Smooth muscle cell (in vitro differentiated cells): ENCODE results near the gene CIITA. TPM values are rescaled to one million over a fixed set of nuclear protein-coding genes. Genes with fewer than 3 reads are reported as not detected.

Source experiments
- DNase-seq: peaks from one replicate; lab custom pipeline; 2025; ENCODE audit not compliant: unreplicated experiment; lab: John Stamatoyannopoulos, UW
- H2AFZ ChIP-seq: fragments of 200-600 bp; sonication (generic); 2 replicates; pipeline ENCODE4 v1.6.0; 2016; ENCODE audit warnings: antibody characterized with exemption, low read depth, mild to moderate bottlenecking
- H3F3A ChIP-seq: fragments of 200-600 bp; sonication (generic); 2 replicates; pipeline ENCODE4 v1.6.0; 2017; ENCODE audit warnings: antibody characterized with exemption, low read depth
- H3K27ac ChIP-seq: fragments of 200-600 bp; sonication (generic); 2 replicates; pipeline ENCODE4 v1.5.1; 2016; ENCODE audit warnings: low read depth, mild to moderate bottlenecking
- H3K27me3 ChIP-seq: fragments of 200-600 bp; sonication (generic); 2 replicates; pipeline ENCODE4 v1.6.1; 2016; ENCODE audit warnings: low read depth, mild to moderate bottlenecking
- H3K36me3 ChIP-seq: fragments of 200-600 bp; sonication (generic); 2 replicates; pipeline ENCODE4 v1.5.1; 2016; ENCODE audit warnings: low read depth
- H3K4me1 ChIP-seq: fragments of 200-600 bp; sonication (generic); 2 replicates; pipeline ENCODE4 v1.5.1; 2016; ENCODE audit warnings: low read depth
- H3K4me2 ChIP-seq: fragments of 200-600 bp; sonication (generic); 2 replicates; pipeline ENCODE4 v1.6.0; 2016; ENCODE audit warnings: mild to moderate bottlenecking
- H3K4me3 ChIP-seq: fragments of 200-600 bp; sonication (generic); 2 replicates; pipeline ENCODE4 v1.5.1; 2016; ENCODE audit warnings: mild to moderate bottlenecking
- H3K79me2 ChIP-seq: fragments of 200-600 bp; sonication (generic); 2 replicates; pipeline ENCODE4 v1.6.0; 2016; ENCODE audit warnings: low read depth, mild to moderate bottlenecking
- H3K9ac ChIP-seq: fragments of 200-600 bp; sonication (generic); 2 replicates; pipeline ENCODE4 v1.6.0; 2016; ENCODE audit warnings: low read depth
- H3K9me3 ChIP-seq: fragments of 200-600 bp; sonication (generic); replicated peaks from 2 replicates; pipeline ENCODE4 v1.5.1; 2016; ENCODE audit warnings: low read depth
- H4K20me1 ChIP-seq: fragments of 200-600 bp; sonication (generic); 2 replicates; pipeline ENCODE4 v1.6.0; 2016; ENCODE audit warnings: low read depth
- WGBS: methylation state at CpG from one replicate; pipeline ENCODE4 v1.1.7; 2016; ENCODE audit warnings: low lambda C conversion rate; 5-methylcytosine and 5-hydroxymethylcytosine counted together
- polyA plus RNA-seq: library from polyadenylated mRNA; unstranded; fragments of >200 nt; fragmentation: Nextera tagmentation; extraction: Ambion mirVana; gene quantifications from 2 replicates; pipeline ENCODE4 v1.2.1, GENCODE V29; 2016
- total RNA-seq: library from RNA; depleted of rRNA; stranded (reverse); fragments of >200 nt; gene quantifications from 2 replicates; pipeline ENCODE4 v1.2.3, GENCODE V29; 2014
- TF ChIP-seq, protein P1 (sequence below): fragments of 200-600 bp; sonication (generic); IDR thresholded peaks from 2 replicates; pipeline ENCODE4 v1.5.1; 2017; ENCODE audit warnings: borderline replicate concordance, mild to moderate bottlenecking, antibody characterized with exemption; ENCODE audit not compliant: insufficient read depth, poor library complexity, severe bottlenecking

Gene CIITA
- total and polyA plus RNA-seq, 2 experiments from 2014 or later = 0.31 TPM; not detected in 1

DNA sequence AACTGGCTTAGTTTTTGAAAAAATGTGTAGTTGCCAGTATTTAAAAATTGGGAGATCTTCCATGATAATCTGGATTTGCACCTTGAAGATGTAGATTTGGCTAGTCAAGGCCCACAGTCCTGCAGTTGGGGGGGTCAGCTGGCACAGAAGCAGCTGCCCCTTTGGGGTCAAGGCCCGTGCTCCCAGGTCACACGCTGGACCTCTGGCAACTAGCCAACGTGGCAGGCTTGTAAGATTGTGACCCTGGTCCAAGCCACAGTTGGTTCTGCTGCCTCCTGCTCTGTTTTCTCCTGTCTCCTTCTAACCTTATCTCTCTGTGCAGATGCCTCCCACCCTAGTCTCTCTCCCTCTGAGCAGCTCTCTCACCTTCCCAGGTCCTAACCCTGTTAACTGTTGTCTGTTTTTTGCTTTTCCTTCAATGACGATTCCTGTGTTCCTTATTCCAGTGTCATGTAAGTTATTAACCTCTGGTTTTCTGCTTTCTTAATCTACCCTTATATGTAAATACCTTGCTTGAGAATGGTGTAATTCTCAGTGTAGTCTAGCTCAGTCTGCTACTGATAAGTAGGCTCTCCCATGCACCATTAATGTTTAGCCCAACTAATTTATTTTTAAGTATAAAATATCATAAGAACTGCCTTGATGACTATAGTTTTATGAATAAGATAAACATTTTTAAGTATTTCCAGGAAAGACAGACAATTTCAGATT is 95.3 kb downstream of the CIITA start:
- peaks cover 8% of the 10 kb centered on the region for H3K4me1 ChIP-seq
- peak overlapping the region; percentile 1 for H3K4me2 ChIP-seq
- peak overlapping the region; percentile 21 for H3K27ac ChIP-seq
- H3K9ac ChIP-seq = no peak overlapping the region
- no peak overlapping the region for H2AFZ ChIP-seq
- H3F3A ChIP-seq = peaks cover 13% of the 10 kb centered on the region
- no peaks in the 10 kb centered on the region for H3K36me3 ChIP-seq
- H3K27me3 ChIP-seq = no peaks in the 10 kb centered on the region
- peaks cover 3% of the 10 kb centered on the region for H3K79me2 ChIP-seq
- WGBS = 62% methylated on average over 4 of the region's 4 CpGs
- no peaks in the 10 kb centered on the region for H3K9me3 ChIP-seq
- peaks cover 17% of the 10 kb centered on the region for H4K20me1 ChIP-seq
- H3K4me3 ChIP-seq = no peak overlapping the region
- DNase-seq = no peak
- TF ChIP-seq, protein P1, sequence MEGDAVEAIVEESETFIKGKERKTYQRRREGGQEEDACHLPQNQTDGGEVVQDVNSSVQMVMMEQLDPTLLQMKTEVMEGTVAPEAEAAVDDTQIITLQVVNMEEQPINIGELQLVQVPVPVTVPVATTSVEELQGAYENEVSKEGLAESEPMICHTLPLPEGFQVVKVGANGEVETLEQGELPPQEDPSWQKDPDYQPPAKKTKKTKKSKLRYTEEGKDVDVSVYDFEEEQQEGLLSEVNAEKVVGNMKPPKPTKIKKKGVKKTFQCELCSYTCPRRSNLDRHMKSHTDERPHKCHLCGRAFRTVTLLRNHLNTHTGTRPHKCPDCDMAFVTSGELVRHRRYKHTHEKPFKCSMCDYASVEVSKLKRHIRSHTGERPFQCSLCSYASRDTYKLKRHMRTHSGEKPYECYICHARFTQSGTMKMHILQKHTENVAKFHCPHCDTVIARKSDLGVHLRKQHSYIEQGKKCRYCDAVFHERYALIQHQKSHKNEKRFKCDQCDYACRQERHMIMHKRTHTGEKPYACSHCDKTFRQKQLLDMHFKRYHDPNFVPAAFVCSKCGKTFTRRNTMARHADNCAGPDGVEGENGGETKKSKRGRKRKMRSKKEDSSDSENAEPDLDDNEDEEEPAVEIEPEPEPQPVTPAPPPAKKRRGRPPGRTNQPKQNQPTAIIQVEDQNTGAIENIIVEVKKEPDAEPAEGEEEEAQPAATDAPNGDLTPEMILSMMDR = no peak

- Histone ChIP-seq H3F3A (peaks cover 13% of the 10 kb centered on the region), H2AFZ (no peak overlapping the region), H3K4me3 (no peak overlapping the region), H3K9ac (no peak overlapping the region), H4K20me1 (peaks cover 15% of the 10 kb centered on the region), H3K4me1 (peaks cover 8% of the 10 kb centered on the region), H3K9me3 (no peaks in the 10 kb centered on the region), H3K79me2 (peaks cover 3% of the 10 kb centered on the region), H3K36me3 (no peaks in the 10 kb centered on the region), H3K27ac (peak overlapping the region; percentile 21), H3K4me2 (peak overlapping the region; percentile 1), H3K27me3 (no peaks in the 10 kb centered on the region)
- DNase-seq = no peak
- TF ChIP-seq, protein P1 = no peak
- 71% methylated on average over 12 of the region's 12 CpGs for WGBS
These were observed 95.9 kb downstream of the CIITA start for GRCh38 chr16:10972819-10973464.

- Histone ChIP-seq H3K27ac (no peak overlapping the region), H3K4me1 (peaks cover 8% of the 10 kb centered on the region), H4K20me1 (no peaks in the 10 kb centered on the region), H3K36me3 (no peaks in the 10 kb centered on the region), H3K9ac (no peak overlapping the region), H2AFZ (no peak overlapping the region), H3K9me3 (no peaks in the 10 kb centered on the region), H3K4me3 (no peak overlapping the region), H3K27me3 (no peaks in the 10 kb centered on the region), H3K79me2 (no peaks in the 10 kb centered on the region), H3K4me2 (no peak overlapping the region), H3F3A (peaks cover 13% of the 10 kb centered on the region)
- TF ChIP-seq, protein P1 = no peak
- DNase-seq = peak; percentile 16
- 13% methylated on average over 3 of the region's 3 CpGs for WGBS
These were observed 99.6 kb downstream of the CIITA start for GRCh38 chr16:10976634-10977033.
